Immature natural killer cell (primary cell): ENCODE data around the gene SUPT3H. TPM values are rescaled to one million over a fixed set of nuclear protein-coding genes. Genes with fewer than 3 reads are reported as not detected.

Source experiments
- DNase-seq, 3 donors: peaks; one replicate each; pipeline ENCODE4 v3.0.0; 2022; ENCODE audit warnings: mixed read lengths in 1 of 3
- H3K27ac Mint-ChIP-seq, 6 donors: one replicate each; pipeline ENCODE4 v1.8.0; 2020; ENCODE audit warnings: mixed read lengths in 6 of 6, mild to moderate bottlenecking in 5 of 6, inconsistent platforms in 4 of 6, moderate library complexity in 3 of 6
- H3K27me3 Mint-ChIP-seq, 3 donors: one replicate each; pipeline ENCODE4 v1.8.0; 2020 to 2021; ENCODE audit warnings: low read depth in 3 of 3, mild to moderate bottlenecking in 3 of 3, mixed read lengths in 3 of 3, moderate library complexity in 3 of 3, inconsistent platforms in 1 of 3
- H3K36me3 Mint-ChIP-seq, 3 donors: one replicate each; pipeline ENCODE4 v1.8.0; 2020; ENCODE audit warnings: mixed read lengths in 3 of 3, inconsistent platforms in 2 of 3, mild to moderate bottlenecking in 2 of 3
- H3K4me1 Mint-ChIP-seq, 2 donors: one replicate each; pipeline ENCODE4 v1.8.0; 2020; ENCODE audit warnings: inconsistent platforms in 2 of 2, mild to moderate bottlenecking in 2 of 2, mixed read lengths in 2 of 2, moderate library complexity in 1 of 2
- H3K4me3 Mint-ChIP-seq, 5 donors: one replicate each; pipeline ENCODE4 v1.8.0; 2020; ENCODE audit warnings: mild to moderate bottlenecking in 5 of 5, mixed read lengths in 5 of 5, inconsistent platforms in 3 of 5, moderate library complexity in 3 of 5
- H3K9me3 Mint-ChIP-seq, 6 donors: one replicate each; pipeline ENCODE4 v1.8.0; 2020; ENCODE audit warnings: mild to moderate bottlenecking in 6 of 6, mixed read lengths in 6 of 6, inconsistent platforms in 4 of 6, moderate library complexity in 3 of 6
- polyA plus RNA-seq, 3 donors: library from polyadenylated mRNA; unstranded; fragments of 300-500 nt; fragmentation: Illumina TruSeq; gene quantifications; one replicate each; pipeline ENCODE4 v1.2.3, GENCODE V29; 2021

The SUPT3H gene
- polyA plus RNA-seq, 3 donors from 2014 or later: 3.4 to 12.5 (median 8.8) TPM

GRCh38 chr6:45006893-45007292 lies 370.8 kb downstream of the SUPT3H start:
- Mint-ChIP-seq H3K27ac (no peak overlapping the region), H3K9me3 (peaks cover 0 to 2% (median under 1%) of the 10 kb centered on the region in 6 donors), H3K4me3 (no peak overlapping the region), H3K36me3 (peaks cover 2 to 13% (median 8%) of the 10 kb centered on the region in 3 donors), H3K27me3 (peaks cover 0 to 3% (median 0%) of the 10 kb centered on the region in 3 donors), H3K4me1 (peaks cover 5 to 9% of the 10 kb centered on the region in 2 donors)
- no peak for DNase-seq

GRCh38 chr6:45003961-45004360 lies 373.8 kb downstream of the SUPT3H start:
- Mint-ChIP-seq H3K4me1 (peaks cover 11 to 22% of the 10 kb centered on the region in 2 donors), H3K4me3 (no peak overlapping the region), H3K27me3 (peaks cover 0 to 2% (median 0%) of the 10 kb centered on the region in 3 donors), H3K36me3 (peaks cover 0 to 3% (median 0%) of the 10 kb centered on the region in 3 donors), H3K9me3 (no peaks in the 10 kb centered on the region), H3K27ac (no peak overlapping the region)
- DNase-seq: no peak

- DNase-seq: no peak
- Mint-ChIP-seq H3K27me3 (peaks cover 0 to 2% (median 0%) of the 10 kb centered on the region in 3 donors), H3K36me3 (peaks cover 0 to 6% (median 0%) of the 10 kb centered on the region in 3 donors), H3K9me3 (no peaks in the 10 kb centered on the region), H3K4me1 (peaks cover 11 to 22% of the 10 kb centered on the region in 2 donors), H3K27ac (no peak overlapping the region), H3K4me3 (no peak overlapping the region)
Measured at GRCh38 chr6:45003387-45003786, 374.3 kb downstream of the SUPT3H start.

GRCh38 chr6:45002390-45003105 lies 375.2 kb downstream of the SUPT3H start:
- H3K4me3 Mint-ChIP-seq: no peak overlapping the region
- H3K4me1 Mint-ChIP-seq: peaks cover 11 to 22% of the 10 kb centered on the region in 2 donors
- no peaks in the 10 kb centered on the region for H3K9me3 Mint-ChIP-seq
- H3K36me3 Mint-ChIP-seq: peaks cover 0 to 6% (median 0%) of the 10 kb centered on the region in 3 donors
- peaks cover 0 to 1% (median 0%) of the 10 kb centered on the region in 3 donors for H3K27me3 Mint-ChIP-seq
- DNase-seq: peak in 1 of 3 donors; percentile 3
- peak overlapping the region; percentile 10 to 83 (median 63) for H3K27ac Mint-ChIP-seq

GRCh38 chr6:45001663-45002062 lies 376.1 kb downstream of the SUPT3H start:
- peak in 1 of 3 donors; percentile 16 for DNase-seq
- Mint-ChIP-seq H3K27me3 (peaks cover 0 to 1% (median 0%) of the 10 kb centered on the region in 3 donors), H3K36me3 (peaks cover 0 to 6% (median 0%) of the 10 kb centered on the region in 3 donors), H3K27ac (peak overlapping the region; percentile 10 to 83 (median 63)), H3K9me3 (no peaks in the 10 kb centered on the region), H3K4me3 (no peak overlapping the region), H3K4me1 (peaks cover 11 to 22% of the 10 kb centered on the region in 2 donors)

GRCh38 chr6:45000833-45001232 lies 376.9 kb downstream of the SUPT3H start:
- no peaks in the 10 kb centered on the region for H3K27me3 Mint-ChIP-seq
- no peak for DNase-seq
- no peaks in the 10 kb centered on the region for H3K9me3 Mint-ChIP-seq
- no peak overlapping the region for H3K27ac Mint-ChIP-seq
- peaks cover 0 to 6% (median 0%) of the 10 kb centered on the region in 3 donors for H3K36me3 Mint-ChIP-seq
- H3K4me3 Mint-ChIP-seq: no peak overlapping the region
- peaks cover 11 to 22% of the 10 kb centered on the region in 2 donors for H3K4me1 Mint-ChIP-seq

- no peak overlapping the region for H3K27ac Mint-ChIP-seq
- no peak overlapping the region for H3K4me3 Mint-ChIP-seq
- H3K36me3 Mint-ChIP-seq: peaks cover 0 to 6% (median 0%) of the 10 kb centered on the region in 3 donors
- DNase-seq: no peak
- peaks cover 11 to 22% of the 10 kb centered on the region in 2 donors for H3K4me1 Mint-ChIP-seq
- no peaks in the 10 kb centered on the region for H3K27me3 Mint-ChIP-seq
- no peaks in the 10 kb centered on the region for H3K9me3 Mint-ChIP-seq
Measured at GRCh38 chr6:44999066-44999465, 378.7 kb downstream of the SUPT3H start.

- no peak for DNase-seq
- Mint-ChIP-seq H3K27me3 (no peaks in the 10 kb centered on the region), H3K4me1 (no peaks in the 10 kb centered on the region), H3K27ac (no peak overlapping the region), H3K36me3 (peaks cover 0 to 6% (median 0%) of the 10 kb centered on the region in 3 donors), H3K9me3 (no peaks in the 10 kb centered on the region), H3K4me3 (no peak overlapping the region)
Measured at GRCh38 chr6:44995486-44996132, 382.1 kb downstream of the SUPT3H start.

GRCh38 chr6:44989391-44989790 lies 388.3 kb downstream of the SUPT3H start:
- H3K36me3 Mint-ChIP-seq: no peaks in the 10 kb centered on the region
- H3K27ac Mint-ChIP-seq: no peak overlapping the region

GRCh38 chr6:44985006-44985405 lies 392.7 kb downstream of the SUPT3H start:
- Mint-ChIP-seq H3K36me3 (no peaks in the 10 kb centered on the region), H3K27ac (no peak overlapping the region), H3K27me3 (peaks cover 0 to 2% (median 0%) of the 10 kb centered on the region in 3 donors), H3K4me1 (no peaks in the 10 kb centered on the region), H3K4me3 (no peak overlapping the region), H3K9me3 (no peaks in the 10 kb centered on the region)
- DNase-seq: no peak

More at GRCh38 chr6:44989391-44989790, 388.3 kb downstream of the SUPT3H start:
- no peak for DNase-seq
- Mint-ChIP-seq H3K4me1 (no peaks in the 10 kb centered on the region), H3K27me3 (peaks cover 0 to 2% (median 0%) of the 10 kb centered on the region in 3 donors), H3K4me3 (no peak overlapping the region), H3K9me3 (no peaks in the 10 kb centered on the region)

GRCh38 chr6:44983467-44984365 lies 394.0 kb downstream of the SUPT3H start:
- no peaks in the 10 kb centered on the region for H3K27me3 Mint-ChIP-seq
- no peak overlapping the region for H3K4me3 Mint-ChIP-seq
- H3K27ac Mint-ChIP-seq: no peak overlapping the region
- no peaks in the 10 kb centered on the region for H3K4me1 Mint-ChIP-seq
- H3K36me3 Mint-ChIP-seq: no peaks in the 10 kb centered on the region
- no peak for DNase-seq
- no peaks in the 10 kb centered on the region for H3K9me3 Mint-ChIP-seq

- H3K27me3 Mint-ChIP-seq: no peaks in the 10 kb centered on the region
- no peak for DNase-seq
- H3K9me3 Mint-ChIP-seq: no peaks in the 10 kb centered on the region
- H3K4me1 Mint-ChIP-seq: peaks cover 12 to 14% of the 10 kb centered on the region in 2 donors
- no peak overlapping the region for H3K27ac Mint-ChIP-seq
- H3K4me3 Mint-ChIP-seq: no peak overlapping the region
- H3K36me3 Mint-ChIP-seq: no peaks in the 10 kb centered on the region
Measured at GRCh38 chr6:44980841-44981240, 396.9 kb downstream of the SUPT3H start.
